ENCODE data around the gene PLA2G1B. TPM values are rescaled to one million over a fixed set of nuclear protein-coding genes. Genes with fewer than 3 reads are reported as not detected.

PLA2G1B gene
- total and polyA plus RNA-seq, 4 donors = 6.5 to 193 (median 29.1) TPM

GRCh38 chr12:120365675-120366340 lies 38.2 kb upstream of the PLA2G1B start:
- WGBS, 2 donors = 64 to 71% methylated on average over 13 of the region's 13 CpGs
- ATAC-seq (ENCODE audit: insufficient read depth, low FRiP score) (no peak), DNase-seq (peak in 1 of 3 donors; percentile 49)
- H3K4me1 ChIP-seq (ENCODE audit: control insufficient read depth in 5 of 5, insufficient read depth in 5 of 5, low read length in 5 of 5) = peaks cover 3 to 35% (median 9%) of the 10 kb centered on the region in 5 donors
- no peak for TF ChIP-seq CTCF (IDR thresholded peaks at IDR 0.05; ENCODE audit: control extremely low read depth, extremely low read depth)
- H3K27ac ChIP-seq (ENCODE audit: low read depth in 1 of 2, low read length in 1 of 2) = no peak overlapping the region
- peaks cover 0 to 7% (median 2%) of the 10 kb centered on the region in 4 donors for H3K36me3 ChIP-seq (ENCODE audit: control insufficient read depth in 4 of 4, insufficient read depth in 4 of 4, low read length in 4 of 4)
- H3K9ac ChIP-seq (ENCODE audit: insufficient read depth in 1 of 2, low read length in 2 of 2) = no peak overlapping the region
- peaks cover 0 to 12% (median 8%) of the 10 kb centered on the region in 3 donors for H3K27me3 ChIP-seq (ENCODE audit: control insufficient read depth in 3 of 3, insufficient read depth in 3 of 3, low read length in 2 of 3)
- no peaks in the 10 kb centered on the region for H3K9me3 ChIP-seq (ENCODE audit: control insufficient read depth in 4 of 4, insufficient read depth in 3 of 4, low read length in 3 of 4)
- H3K4me3 ChIP-seq = no peak overlapping the region

GRCh38 chr12:120364487-120364886 lies 36.9 kb upstream of the PLA2G1B start:
- ATAC-seq (ENCODE audit: insufficient read depth, low FRiP score) (no peak), DNase-seq (no peak)
- H3K4me3 ChIP-seq = no peak overlapping the region
- no peak overlapping the region for H3K27ac ChIP-seq (ENCODE audit: low read depth in 1 of 2, low read length in 1 of 2)
- no peak overlapping the region for H3K9ac ChIP-seq (ENCODE audit: insufficient read depth in 1 of 2, low read length in 2 of 2)
- 76 to 89% methylated on average over 6 of the region's 6 CpGs for WGBS, 2 donors
- no peaks in the 10 kb centered on the region for H3K27me3 ChIP-seq (ENCODE audit: control insufficient read depth in 3 of 3, insufficient read depth in 3 of 3, low read length in 2 of 3)
- peaks cover 0 to 7% (median 2%) of the 10 kb centered on the region in 4 donors for H3K36me3 ChIP-seq (ENCODE audit: control insufficient read depth in 4 of 4, insufficient read depth in 4 of 4, low read length in 4 of 4)
- peaks cover 3 to 26% (median 4%) of the 10 kb centered on the region in 5 donors for H3K4me1 ChIP-seq (ENCODE audit: control insufficient read depth in 5 of 5, insufficient read depth in 5 of 5, low read length in 5 of 5)
- H3K9me3 ChIP-seq (ENCODE audit: control insufficient read depth in 4 of 4, insufficient read depth in 3 of 4, low read length in 3 of 4) = no peaks in the 10 kb centered on the region
- no peak for TF ChIP-seq CTCF (IDR thresholded peaks at IDR 0.05; ENCODE audit: control extremely low read depth, extremely low read depth)

- WGBS, 2 donors = 87 to 91% methylated on average over 9 of the region's 9 CpGs
- H3K27ac ChIP-seq (ENCODE audit: low read depth in 1 of 2, low read length in 1 of 2) = no peak overlapping the region
- H3K4me1 ChIP-seq (ENCODE audit: control insufficient read depth in 5 of 5, insufficient read depth in 5 of 5, low read length in 5 of 5) = peaks cover 3 to 24% (median 4%) of the 10 kb centered on the region in 5 donors
- H3K36me3 ChIP-seq (ENCODE audit: control insufficient read depth in 4 of 4, insufficient read depth in 4 of 4, low read length in 4 of 4) = peaks cover 0 to 7% (median 2%) of the 10 kb centered on the region in 4 donors
- no peak overlapping the region for H3K9ac ChIP-seq (ENCODE audit: insufficient read depth in 1 of 2, low read length in 2 of 2)
- H3K27me3 ChIP-seq (ENCODE audit: control insufficient read depth in 3 of 3, insufficient read depth in 3 of 3, low read length in 2 of 3) = no peaks in the 10 kb centered on the region
- H3K4me3 ChIP-seq = no peak overlapping the region
- ATAC-seq (ENCODE audit: insufficient read depth, low FRiP score) (no peak), DNase-seq (no peak)
- H3K9me3 ChIP-seq (ENCODE audit: control insufficient read depth in 4 of 4, insufficient read depth in 3 of 4, low read length in 3 of 4) = no peaks in the 10 kb centered on the region
- TF ChIP-seq CTCF (IDR thresholded peaks at IDR 0.05; ENCODE audit: control extremely low read depth, extremely low read depth) = no peak
Measured at GRCh38 chr12:120363274-120363855, 35.8 kb upstream of the PLA2G1B start.

Data from lung (tissue), 12 donors.